ENCODE results near the gene USO1. TPM values are rescaled to one million over a fixed set of nuclear protein-coding genes. Genes with fewer than 3 reads are reported as not detected.
"Not testable (repeated sequence)": the region's sequence is repeated elsewhere in the genome, so short reads cannot be mapped to it uniquely, and the experiment has no call there.

The USO1 gene
- total RNA-seq, 1 donor from 2014 or later: 114 TPM

DNA sequence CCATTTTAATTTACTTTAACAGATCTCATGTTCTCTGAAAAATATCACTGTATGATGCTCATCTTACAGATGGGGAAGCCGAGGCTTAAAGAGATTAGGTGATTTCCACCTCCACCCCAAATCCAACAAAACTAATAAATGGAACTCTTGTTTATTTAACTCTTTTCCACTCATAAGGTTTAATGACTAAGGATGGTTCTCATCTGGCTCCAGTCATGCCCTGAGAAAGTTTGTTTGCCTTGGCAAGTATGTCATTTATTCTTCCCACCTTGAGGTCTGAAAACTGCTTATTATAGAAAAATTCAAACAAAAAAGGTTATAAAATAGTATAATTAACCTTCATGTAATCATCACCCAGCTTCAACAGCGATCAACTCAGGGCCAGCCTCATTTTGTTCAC lies 121.6 kb downstream of the USO1 start:
- Mint-ChIP-seq H3K4me1 (peaks cover 28% of the 10 kb centered on the region), H3K4me3 (no peak overlapping the region), H3K9me3 (no peaks in the 10 kb centered on the region), H3K27me3 (ENCODE audit: insufficient read depth, low read depth) (peaks cover 5% of the 10 kb centered on the region), H3K36me3 (no peaks in the 10 kb centered on the region), H3K27ac (no peak overlapping the region)
- no peak for DNase-seq (ENCODE audit: low spot score)
- no peak overlapping the region for H3K4me3 ChIP-seq
- H3K79me2 ChIP-seq (ENCODE audit: low read depth): no peaks in the 10 kb centered on the region
- TF ChIP-seq CTCF (IDR thresholded peaks at IDR 0.05): no peak
- no peaks in the 10 kb centered on the region for H3K27me3 ChIP-seq
- no peaks in the 10 kb centered on the region for H3K36me3 ChIP-seq
- H3K27ac ChIP-seq: no peak overlapping the region
- H3K9me3 ChIP-seq (ENCODE audit: low read depth): no peaks in the 10 kb centered on the region
- no peak overlapping the region for H3K9ac ChIP-seq
- H4K20me1 ChIP-seq (ENCODE audit: low read depth): no peaks in the 10 kb centered on the region
- H3K4me1 ChIP-seq: no peaks in the 10 kb centered on the region
- peak overlapping the region; percentile 13 for H2AFZ ChIP-seq (replicated peaks)
- H3F3A ChIP-seq (ENCODE audit: low read depth): peaks cover 4% of the 10 kb centered on the region
- H3K4me2 ChIP-seq: no peak overlapping the region

DNA sequence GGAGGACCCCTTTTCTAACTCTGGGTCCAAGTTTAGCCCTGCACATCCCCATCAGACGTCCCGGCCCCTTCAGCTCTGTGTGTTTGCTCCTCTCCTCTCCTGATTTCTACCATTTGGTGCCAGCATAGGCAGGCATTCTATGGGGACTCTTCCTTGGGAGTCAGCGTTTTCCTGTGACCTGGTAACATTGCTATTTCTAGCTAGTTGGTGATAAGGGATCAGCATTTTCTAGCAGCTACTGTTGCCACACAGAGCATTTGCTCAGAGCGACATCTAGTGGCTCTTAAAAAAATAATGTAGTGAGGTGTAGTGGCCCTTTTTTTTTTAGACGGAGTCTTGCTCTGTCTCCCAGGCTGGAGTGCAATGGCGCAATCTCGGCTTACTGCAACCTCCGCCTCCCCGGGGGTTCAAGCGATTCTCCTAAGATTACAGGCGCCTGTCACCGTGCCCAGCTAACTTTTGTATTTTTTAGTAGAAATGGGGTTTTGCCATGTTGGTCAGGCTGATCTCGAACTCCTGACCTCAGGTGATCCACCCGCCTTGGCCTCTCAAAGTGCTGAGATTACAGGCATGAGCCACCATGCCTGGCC lies 123.9 kb downstream of the USO1 start:
- peaks cover 20% of the 10 kb centered on the region for H3K4me1 Mint-ChIP-seq
- H3K9me3 ChIP-seq (ENCODE audit: low read depth); H3K79me2 ChIP-seq (ENCODE audit: low read depth); H4K20me1 ChIP-seq (ENCODE audit: low read depth); H3K27me3 Mint-ChIP-seq (ENCODE audit: insufficient read depth, low read depth); H3K36me3 ChIP-seq; H3K36me3 Mint-ChIP-seq; H3K4me3 Mint-ChIP-seq; H3K9me3 Mint-ChIP-seq; H3K27ac ChIP-seq; H3K27ac Mint-ChIP-seq; H3K4me2 ChIP-seq; H3K4me1 ChIP-seq; H3K27me3 ChIP-seq; H3F3A ChIP-seq (ENCODE audit: low read depth); H3K9ac ChIP-seq; H3K4me3 ChIP-seq: not testable (repeated sequence)
- peak; percentile 77 for TF ChIP-seq CTCF (IDR thresholded peaks at IDR 0.05)
- peak; percentile 83 for DNase-seq (ENCODE audit: low spot score)
- H2AFZ ChIP-seq (replicated peaks): peak overlapping the region; percentile 60

GRCh38 chr4:75848891-75849290 lies 124.5 kb downstream of the USO1 start:
- no peaks in the 10 kb centered on the region for H3K9me3 Mint-ChIP-seq
- H3K4me1 ChIP-seq: no peaks in the 10 kb centered on the region

More at GRCh38 chr4:75848891-75849290, 124.5 kb downstream of the USO1 start:
- Histone ChIP-seq H3K4me3 (no peak overlapping the region), H2AFZ (replicated peaks) (no peak overlapping the region), H3K27me3 (no peaks in the 10 kb centered on the region), H3F3A (ENCODE audit: low read depth) (peaks cover 4% of the 10 kb centered on the region), H4K20me1 (ENCODE audit: low read depth) (no peaks in the 10 kb centered on the region), H3K4me2 (no peak overlapping the region), H3K79me2 (ENCODE audit: low read depth) (no peaks in the 10 kb centered on the region), H3K9me3 (ENCODE audit: low read depth) (no peaks in the 10 kb centered on the region), H3K27ac (no peak overlapping the region), H3K36me3 (no peaks in the 10 kb centered on the region), H3K9ac (no peak overlapping the region)
- Mint-ChIP-seq H3K36me3 (no peaks in the 10 kb centered on the region), H3K27ac (no peak overlapping the region), H3K4me1 (peaks cover 16% of the 10 kb centered on the region), H3K27me3 (ENCODE audit: insufficient read depth, low read depth) (peaks cover 5% of the 10 kb centered on the region), H3K4me3 (no peak overlapping the region)
- no peak for DNase-seq (ENCODE audit: low spot score)
- TF ChIP-seq EZH2phosphoT487 (IDR thresholded peaks at IDR 0.05) (no peak), EZH2 (IDR thresholded peaks at IDR 0.05) (no peak), CTCF (IDR thresholded peaks at IDR 0.05) (no peak)

All from neural progenitor cell (in vitro differentiated cells).